Bronchial epithelial cell (primary cell): Measurements from ENCODE around the gene ITSN1. TPM values are rescaled to one million over a fixed set of nuclear protein-coding genes. Genes with fewer than 3 reads are reported as not detected.

Experiments used
- DNase-seq: peaks from one replicate; pipeline ENCODE4 v3.0.0-alpha.2; 2010; ENCODE audit warnings: low read depth
- FAIRE-seq: peaks from 2 replicates; lab custom pipeline; 2011; peaks lifted over from hg19 to GRCh38; lab: Jason Lieb, UNC
- H3K27me3 ChIP-seq: 2 replicates; pipeline ENCODE4 v1.5.1; 2011; ENCODE audit warnings: low read length; ENCODE audit not compliant: control insufficient read depth, insufficient read depth
- H3K36me3 ChIP-seq: 2 replicates; pipeline ENCODE4 v1.5.1; 2011; ENCODE audit warnings: low read length; ENCODE audit not compliant: control insufficient read depth, insufficient read depth
- H3K4me3 ChIP-seq: 2 replicates; pipeline ENCODE4 v1.5.1; 2011; ENCODE audit warnings: mild to moderate bottlenecking, low read depth, low read length, control low read depth
- CTCF ChIP-seq: IDR thresholded peaks from 2 replicates; pipeline ENCODE4 v1.5.1; 2011; ENCODE audit warnings: mild to moderate bottlenecking, moderate library complexity, low read length, control low read depth, inconsistent platforms; ENCODE audit not compliant: insufficient read depth, severe bottlenecking
- total RNA-seq: library from RNA; depleted of rRNA; stranded (reverse); fragments of >200 nt; gene quantifications from 2 replicates; pipeline ENCODE4 v1.2.1, GENCODE V29; 2014

Gene ITSN1
- total RNA-seq, 1 donor from 2014 or later, result 15.0 TPM

DNA sequence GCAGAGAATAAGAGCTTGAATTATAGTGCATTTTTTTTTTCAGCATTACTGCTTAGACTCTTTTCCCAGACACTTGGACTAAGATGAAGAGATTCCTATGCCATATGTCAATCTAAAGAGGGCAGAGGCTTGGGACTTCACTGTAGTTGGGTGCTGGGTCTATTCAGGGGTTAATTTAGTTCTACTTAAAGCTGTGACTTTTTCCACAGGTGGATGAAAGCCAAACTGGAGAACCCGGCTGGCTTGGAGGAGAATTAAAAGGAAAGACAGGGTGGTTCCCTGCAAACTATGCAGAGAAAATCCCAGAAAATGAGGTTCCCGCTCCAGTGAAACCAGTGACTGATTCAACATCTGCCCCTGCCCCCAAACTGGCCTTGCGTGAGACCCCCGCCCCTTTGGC lies 168.5 kb downstream of the ITSN1 start:
- no peaks in the 10 kb centered on the region for H3K27me3 ChIP-seq
- TF ChIP-seq CTCF, result no peak
- FAIRE-seq, result no peak
- H3K36me3 ChIP-seq, result peaks cover 5% of the 10 kb centered on the region
- H3K4me3 ChIP-seq, result no peak overlapping the region
- no peak for DNase-seq

DNA sequence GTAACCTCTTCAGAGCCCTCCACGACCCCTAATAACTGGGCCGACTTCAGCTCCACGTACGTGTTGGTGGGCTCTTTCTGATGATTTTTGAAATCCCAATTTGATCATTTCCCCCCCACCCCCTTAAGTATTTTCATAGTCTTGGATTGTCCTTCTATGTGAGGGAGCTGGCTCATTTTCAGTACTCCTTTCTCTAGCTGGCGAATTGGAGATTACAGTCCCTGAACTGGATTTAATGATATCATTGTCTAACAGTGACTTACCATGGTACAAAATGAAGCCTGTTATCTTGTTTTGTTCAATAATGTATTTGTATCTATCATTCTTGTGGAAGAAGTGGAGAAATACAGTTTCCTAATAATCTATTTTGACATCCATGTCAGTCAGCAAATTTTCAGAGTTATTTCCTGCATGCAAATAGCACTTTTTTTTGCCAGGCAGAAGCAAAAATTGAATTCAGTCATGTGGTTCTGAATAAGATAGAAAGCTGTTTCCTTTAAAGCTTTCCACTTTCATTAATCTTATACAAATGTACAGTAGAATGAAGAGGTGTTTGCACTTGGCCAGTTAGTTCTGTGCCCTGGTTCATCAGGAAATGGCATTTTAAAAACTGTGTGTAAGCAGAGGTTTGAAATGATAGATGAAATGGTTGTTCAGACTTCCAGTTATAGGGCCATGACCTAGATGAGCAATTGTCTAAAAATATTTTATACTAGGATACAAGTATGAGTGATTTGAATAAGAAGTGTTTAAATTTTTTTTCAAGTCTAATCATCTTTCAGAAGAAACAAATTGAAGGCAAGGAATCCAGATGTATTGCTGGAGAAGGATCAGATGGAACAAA lies 169.1 kb downstream of the ITSN1 start:
- Histone ChIP-seq H3K36me3 (peaks cover 5% of the 10 kb centered on the region), H3K4me3 (no peak overlapping the region), H3K27me3 (no peaks in the 10 kb centered on the region)
- no peak for TF ChIP-seq CTCF
- FAIRE-seq (no peak), DNase-seq (no peak)

DNA sequence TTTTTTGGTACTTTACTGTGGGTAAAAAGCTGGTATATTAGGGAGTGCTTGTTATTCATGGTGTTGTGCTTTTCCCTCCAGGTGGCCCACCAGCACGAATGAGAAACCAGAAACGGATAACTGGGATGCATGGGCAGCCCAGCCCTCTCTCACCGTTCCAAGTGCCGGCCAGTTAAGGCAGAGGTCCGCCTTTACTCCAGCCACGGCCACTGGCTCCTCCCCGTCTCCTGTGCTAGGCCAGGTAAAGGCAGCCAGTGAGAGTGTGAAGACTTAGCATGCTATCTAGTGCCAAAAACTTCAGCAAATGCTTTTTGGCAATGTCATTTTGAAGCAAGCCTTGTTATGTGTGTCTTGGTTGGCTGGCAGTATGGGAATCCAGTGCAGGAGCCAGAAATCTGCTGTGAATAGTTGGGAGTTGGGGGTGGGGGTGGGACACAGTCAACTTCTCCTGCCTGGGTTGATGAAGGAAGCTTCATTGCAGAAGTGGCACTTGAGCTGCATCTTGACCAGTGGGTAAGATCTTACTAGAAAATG lies 171.6 kb downstream of the ITSN1 start:
- H3K27me3 ChIP-seq, result no peaks in the 10 kb centered on the region
- H3K36me3 ChIP-seq, result peaks cover 8% of the 10 kb centered on the region
- DNase-seq (no peak), FAIRE-seq (no peak)
- TF ChIP-seq CTCF, result no peak
- H3K4me3 ChIP-seq, result no peak overlapping the region

DNA sequence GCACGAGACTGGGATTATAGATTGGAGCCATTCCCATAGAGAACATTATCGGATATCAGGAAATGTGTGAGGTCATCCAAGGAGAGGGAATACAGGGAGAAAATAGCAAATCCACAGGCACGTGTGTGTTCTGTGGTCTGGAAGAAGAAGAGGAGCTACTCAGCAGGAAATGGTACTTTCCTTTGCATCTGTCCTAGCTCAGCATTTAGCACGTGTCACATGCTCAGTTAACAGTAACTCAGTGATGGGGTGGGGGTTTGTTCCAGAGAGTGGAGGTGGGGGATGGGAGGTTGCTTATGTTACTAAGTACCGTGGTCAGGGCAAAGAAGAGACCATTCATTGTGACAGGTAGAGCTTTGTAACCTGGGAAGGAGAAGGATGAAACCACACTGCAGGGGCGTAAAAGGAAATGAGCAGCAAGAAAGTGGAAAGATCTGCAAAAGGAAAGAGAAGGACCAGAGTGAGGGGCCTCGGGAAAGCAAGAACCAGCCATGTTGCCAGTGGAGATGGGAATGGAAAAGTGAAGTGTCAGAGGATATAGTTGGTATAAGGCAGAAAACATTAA lies 172.9 kb downstream of the ITSN1 start:
- no peak for TF ChIP-seq CTCF
- no peaks in the 10 kb centered on the region for H3K27me3 ChIP-seq
- DNase-seq (no peak), FAIRE-seq (peak; percentile 85)
- peaks cover 8% of the 10 kb centered on the region for H3K36me3 ChIP-seq
- no peak overlapping the region for H3K4me3 ChIP-seq

GRCh38 chr21:33816174-33816573 lies 173.9 kb downstream of the ITSN1 start:
- peaks cover 5% of the 10 kb centered on the region for H3K36me3 ChIP-seq
- FAIRE-seq (no peak), DNase-seq (no peak)
- no peak overlapping the region for H3K4me3 ChIP-seq
- no peak for TF ChIP-seq CTCF
- H3K27me3 ChIP-seq, result no peaks in the 10 kb centered on the region
